AG09309 (cell line): ENCODE results near the gene NUAK2.

Source experiments
- DNase-seq: peaks from one replicate; pipeline ENCODE4 v3.0.0-alpha.2; 2010; ENCODE audit warnings: low read depth
- H3K4me3 ChIP-seq: 2 replicates; pipeline ENCODE4 v1.5.1; 2011; ENCODE audit warnings: mild to moderate bottlenecking, low read depth, low read length, moderate library complexity; ENCODE audit not compliant: control insufficient read depth
- CTCF ChIP-seq: IDR thresholded peaks from 2 replicates; pipeline ENCODE4 v1.5.1; 2011; ENCODE audit warnings: mild to moderate bottlenecking, low read depth, low read length, inconsistent platforms; ENCODE audit not compliant: insufficient read depth, control insufficient read depth; ENCODE audit errors: missing control alignments

The NUAK2 gene

GRCh38 chr1:205323794-205324193 lies 2.2 kb upstream of the NUAK2 start:
- H3K4me3 ChIP-seq, result no peak overlapping the region
- no peak for DNase-seq
- TF ChIP-seq CTCF, result no peak

- no peak overlapping the region for H3K4me3 ChIP-seq
- no peak for DNase-seq
- TF ChIP-seq CTCF, result no peak
Observed at GRCh38 chr1:205321959-205322283, 376 bp upstream of the NUAK2 start.

- peak; percentile 46 for DNase-seq
- H3K4me3 ChIP-seq, result peak overlapping the region; percentile 24
- no peak for TF ChIP-seq CTCF
Observed at GRCh38 chr1:205319081-205320018, 2.2 kb downstream of the NUAK2 start.

GRCh38 chr1:205318231-205318991 lies 3.1 kb downstream of the NUAK2 start:
- DNase-seq, result no peak
- TF ChIP-seq CTCF, result no peak
- no peak overlapping the region for H3K4me3 ChIP-seq

GRCh38 chr1:205317311-205317917 lies 4.1 kb downstream of the NUAK2 start:
- H3K4me3 ChIP-seq, result no peak overlapping the region
- no peak for DNase-seq
- TF ChIP-seq CTCF, result no peak

GRCh38 chr1:205316161-205316566 lies 5.4 kb downstream of the NUAK2 start:
- no peak overlapping the region for H3K4me3 ChIP-seq
- no peak for TF ChIP-seq CTCF
- DNase-seq, result no peak
